ENCODE results near the gene WIF1.

GRCh38 chr12:65083581-65083980, 37.5 kb downstream of the WIF1 start:
- TF ChIP-seq POLR2A (IDR thresholded peaks at IDR 0.05; ENCODE audit: low read depth, low read length) (no peak), POLR2AphosphoS5 (IDR thresholded peaks at IDR 0.05; ENCODE audit: low read depth, low read length) (no peak), TAF1 (IDR thresholded peaks at IDR 0.05; ENCODE audit: borderline replicate concordance, low read depth, low read length) (no peak)
